Ectodermal cell (in vitro differentiated cells): ENCODE data around the gene SPAG7.

Source experiments
- H3K27ac ChIP-seq: 2 replicates; pipeline ENCODE4 v1.7.0; 2013; ENCODE audit warnings: mild to moderate bottlenecking, low read depth, low read length; ENCODE audit not compliant: insufficient read depth, poor library complexity, severe bottlenecking
- H3K27me3 ChIP-seq: 2 replicates; pipeline ENCODE4 v1.7.0; 2013; ENCODE audit warnings: mild to moderate bottlenecking, low read length; ENCODE audit not compliant: insufficient read depth, control insufficient read depth, poor library complexity, severe bottlenecking
- H3K36me3 ChIP-seq: one replicate; pipeline ENCODE4 v1.7.0; 2013; ENCODE audit warnings: low read length; ENCODE audit not compliant: control insufficient read depth, insufficient read depth
- H3K4me1 ChIP-seq: one replicate; pipeline ENCODE4 v1.7.0; 2013; ENCODE audit warnings: low read length; ENCODE audit not compliant: control insufficient read depth, insufficient read depth
- H3K4me3 ChIP-seq: 2 replicates; pipeline ENCODE4 v1.7.0; 2013; ENCODE audit warnings: low read depth, low read length, control low read depth; ENCODE audit not compliant: insufficient read depth
- H3K9me3 ChIP-seq: 2 replicates; pipeline ENCODE4 v1.7.0; 2013; ENCODE audit warnings: mild to moderate bottlenecking, low read length, moderate library complexity; ENCODE audit not compliant: control insufficient read depth
- WGBS, 2 experiments: methylation state at CpG; one replicate each; pipeline ENCODE4 v1.1.7; 2013; ENCODE audit warnings: missing lambda C conversion rate in 2 of 2; 5-methylcytosine and 5-hydroxymethylcytosine counted together

The SPAG7 gene

GRCh38 chr17:4965311-4965986, 2.2 kb downstream of the SPAG7 start:
- no peak overlapping the region for H3K4me3 ChIP-seq
- no peaks in the 10 kb centered on the region for H3K36me3 ChIP-seq
- no peak overlapping the region for H3K27ac ChIP-seq
- no peaks in the 10 kb centered on the region for H3K9me3 ChIP-seq
- no peaks in the 10 kb centered on the region for H3K4me1 ChIP-seq
- 95 to 96% methylated on average over 13 to 15 of the region's 15 CpGs for WGBS, 2 experiments
- no peaks in the 10 kb centered on the region for H3K27me3 ChIP-seq

GRCh38 chr17:4960279-4960922, 7.2 kb downstream of the SPAG7 start:
- no peaks in the 10 kb centered on the region for H3K27me3 ChIP-seq
- 71 to 77% methylated on average over 9 of the region's 9 CpGs for WGBS, 2 experiments
- no peak overlapping the region for H3K4me3 ChIP-seq
- peaks cover 7% of the 10 kb centered on the region for H3K36me3 ChIP-seq
- no peaks in the 10 kb centered on the region for H3K4me1 ChIP-seq
- H3K9me3 ChIP-seq: no peaks in the 10 kb centered on the region
- H3K27ac ChIP-seq: no peak overlapping the region

DNA sequence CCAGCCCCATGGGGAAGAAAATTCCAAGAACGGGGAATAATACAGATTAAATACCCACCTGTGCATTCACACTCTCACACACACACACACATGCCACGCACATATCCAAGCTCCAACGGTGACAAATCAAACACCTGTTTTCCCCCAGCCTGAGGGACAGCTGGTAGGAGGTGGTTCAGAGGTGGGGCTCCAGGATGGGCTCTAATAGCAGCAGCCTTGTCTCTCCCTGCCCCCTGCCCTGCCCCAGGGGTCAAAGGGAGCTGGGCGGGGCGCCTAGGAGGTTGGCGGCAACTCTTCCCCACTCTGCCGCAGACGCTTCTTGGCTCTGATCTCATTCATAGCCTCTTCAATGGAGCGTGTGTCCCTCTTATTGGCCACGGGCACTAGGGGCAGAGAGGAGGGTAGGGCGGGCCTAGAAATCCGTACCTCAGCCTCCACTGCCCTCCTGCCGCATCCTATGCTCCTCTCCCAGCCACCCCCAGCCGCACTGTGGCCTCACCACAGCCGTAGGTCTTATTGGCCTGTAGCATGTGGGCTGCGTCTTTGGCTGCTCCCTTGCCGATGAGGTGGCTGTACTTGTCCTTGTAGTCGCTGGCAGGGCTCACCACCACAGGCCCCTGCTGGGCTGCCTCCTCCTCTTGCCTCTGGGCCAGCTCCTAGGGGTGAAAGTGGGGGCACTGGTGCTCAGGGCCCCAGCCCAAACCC, 8.2 kb downstream of the SPAG7 start:
- peaks cover 7% of the 10 kb centered on the region for H3K36me3 ChIP-seq
- H3K4me3 ChIP-seq: no peak overlapping the region
- no peaks in the 10 kb centered on the region for H3K9me3 ChIP-seq
- H3K4me1 ChIP-seq: no peaks in the 10 kb centered on the region
- no peaks in the 10 kb centered on the region for H3K27me3 ChIP-seq
- H3K27ac ChIP-seq: no peak overlapping the region
- WGBS, 2 experiments: 93 to 94% methylated on average over 18 of the region's 18 CpGs

- WGBS, 2 experiments: 91 to 93% methylated on average over 3 of the region's 3 CpGs
Measured at GRCh38 chr17:4958102-4958501, 9.5 kb downstream of the SPAG7 start.

DNA sequence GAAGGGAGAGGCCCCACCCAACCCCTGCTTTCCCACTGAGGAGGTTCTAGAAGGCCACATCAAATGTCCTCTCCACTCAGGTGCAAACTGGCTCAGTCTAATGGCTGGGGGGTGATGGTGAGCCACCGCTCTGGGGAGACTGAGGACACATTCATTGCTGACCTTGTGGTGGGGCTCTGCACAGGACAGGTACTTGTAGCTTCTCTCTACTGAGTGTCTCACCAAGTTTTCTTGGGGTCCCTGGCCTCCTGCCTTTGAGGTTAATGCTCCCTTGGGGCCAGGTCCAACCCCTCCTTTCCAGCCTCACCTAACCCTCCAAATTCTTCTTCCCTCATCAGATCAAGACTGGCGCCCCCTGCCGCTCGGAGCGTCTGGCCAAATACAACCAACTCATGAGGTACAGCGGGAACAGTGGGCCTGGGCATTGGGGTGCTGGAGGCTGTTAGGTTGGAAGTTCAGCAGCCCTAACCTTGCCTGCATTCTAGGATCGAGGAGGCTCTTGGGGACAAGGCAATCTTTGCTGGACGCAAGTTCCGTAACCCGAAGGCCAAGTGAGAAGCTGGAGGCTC, 11.0 kb downstream of the SPAG7 start:
- Histone ChIP-seq H3K27me3 (no peaks in the 10 kb centered on the region), H3K4me1 (peaks cover 10% of the 10 kb centered on the region), H3K27ac (no peak overlapping the region), H3K4me3 (no peak overlapping the region), H3K9me3 (no peaks in the 10 kb centered on the region), H3K36me3 (peaks cover 7% of the 10 kb centered on the region)
- WGBS, 2 experiments: 84% methylated on average over 10 of the region's 10 CpGs

More at GRCh38 chr17:4958102-4958501, 9.5 kb downstream of the SPAG7 start:
- no peak overlapping the region for H3K27ac ChIP-seq
- H3K4me1 ChIP-seq: peaks cover 3% of the 10 kb centered on the region
- no peaks in the 10 kb centered on the region for H3K27me3 ChIP-seq
- peaks cover 7% of the 10 kb centered on the region for H3K36me3 ChIP-seq
- H3K9me3 ChIP-seq: no peaks in the 10 kb centered on the region
- no peak overlapping the region for H3K4me3 ChIP-seq

GRCh38 chr17:4955091-4955490, 12.5 kb downstream of the SPAG7 start:
- H3K9me3 ChIP-seq: no peaks in the 10 kb centered on the region
- peaks cover 17% of the 10 kb centered on the region for H3K4me1 ChIP-seq
- peaks cover 7% of the 10 kb centered on the region for H3K36me3 ChIP-seq
- WGBS, 2 experiments: 96 to 97% methylated on average over 8 of the region's 8 CpGs
- H3K4me3 ChIP-seq: no peak overlapping the region
- no peaks in the 10 kb centered on the region for H3K27me3 ChIP-seq
- H3K27ac ChIP-seq: no peak overlapping the region

- Histone ChIP-seq H3K27me3 (no peaks in the 10 kb centered on the region), H3K36me3 (no peaks in the 10 kb centered on the region), H3K4me1 (peaks cover 17% of the 10 kb centered on the region), H3K27ac (no peak overlapping the region), H3K9me3 (no peaks in the 10 kb centered on the region), H3K4me3 (no peak overlapping the region)
- 92 to 93% methylated on average over 14 of the region's 14 CpGs for WGBS, 2 experiments
Measured at GRCh38 chr17:4953451-4953961, 14.1 kb downstream of the SPAG7 start.

DNA sequence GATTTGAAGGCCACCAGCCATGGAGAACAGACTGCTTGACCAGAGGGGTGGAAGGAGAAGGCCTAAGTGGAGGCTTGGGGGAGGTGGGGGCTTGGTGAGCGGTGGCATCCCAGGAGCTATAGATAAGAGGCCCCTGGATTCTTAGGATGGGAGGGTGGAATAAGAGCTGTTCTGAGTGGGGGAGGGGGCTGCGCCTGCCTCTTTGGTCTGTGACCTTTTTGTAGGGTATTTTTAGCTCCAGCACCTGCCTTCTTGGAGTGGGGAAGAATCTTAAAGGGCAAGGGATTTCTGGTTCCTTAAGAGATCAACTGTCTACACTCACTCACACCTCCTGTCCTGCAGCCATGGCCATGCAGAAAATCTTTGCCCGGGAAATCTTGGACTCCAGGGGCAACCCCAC, 16.1 kb downstream of the SPAG7 start:
- Histone ChIP-seq H3K27ac (no peak overlapping the region), H3K27me3 (no peaks in the 10 kb centered on the region), H3K9me3 (no peaks in the 10 kb centered on the region), H3K4me3 (peak overlapping the region; percentile 97), H3K36me3 (no peaks in the 10 kb centered on the region), H3K4me1 (peaks cover 21% of the 10 kb centered on the region)
- WGBS, 2 experiments: 76 to 78% methylated on average over 3 of the region's 3 CpGs

GRCh38 chr17:4950746-4951204, 16.8 kb downstream of the SPAG7 start, which contains the start of gene ENO3:
Gene ENO3 (plus strand): TSS chr17:4951119. CDS start chr17:4951830, 711 bp downstream.
- Histone ChIP-seq H3K9me3 (no peaks in the 10 kb centered on the region), H3K4me3 (peak within 1 kb of the TSS; percentile 97), H3K27ac (peak within 1 kb of the TSS; percentile 91), H3K36me3 (no peaks in the 10 kb centered on the region), H3K4me1 (peaks cover 25% of the 10 kb centered on the region), H3K27me3 (no peaks in the 10 kb centered on the region)
- 14 to 19% methylated on average over 7 of the region's 7 CpGs for WGBS, 2 experiments
